Stimulated activated CD8-positive, alpha-beta memory T cell treated with anti-CD3 and anti-CD28 coated beads, Interleukin-15, amount 100 ng/mL, for 1 hour (primary cell): ENCODE data around the gene CES1.
"Not testable (repeated sequence)": the region's sequence is repeated elsewhere in the genome, so short reads cannot be mapped to it uniquely, and the experiment has no call there.

ENCODE experiments used
- DNase-seq: peaks from one replicate; pipeline ENCODE4 v3.0.0-alpha.2; 2020; ENCODE audit warnings: low read depth

CES1 gene

GRCh38 chr16:55830658-55831294, 2.1 kb downstream of the CES1 start:
- DNase-seq: no peak

- DNase-seq: not testable (repeated sequence)
Measured at GRCh38 chr16:55829232-55829631, 3.7 kb downstream of the CES1 start.

- DNase-seq: no peak
Measured at GRCh38 chr16:55828680-55829079, 4.2 kb downstream of the CES1 start.

DNA sequence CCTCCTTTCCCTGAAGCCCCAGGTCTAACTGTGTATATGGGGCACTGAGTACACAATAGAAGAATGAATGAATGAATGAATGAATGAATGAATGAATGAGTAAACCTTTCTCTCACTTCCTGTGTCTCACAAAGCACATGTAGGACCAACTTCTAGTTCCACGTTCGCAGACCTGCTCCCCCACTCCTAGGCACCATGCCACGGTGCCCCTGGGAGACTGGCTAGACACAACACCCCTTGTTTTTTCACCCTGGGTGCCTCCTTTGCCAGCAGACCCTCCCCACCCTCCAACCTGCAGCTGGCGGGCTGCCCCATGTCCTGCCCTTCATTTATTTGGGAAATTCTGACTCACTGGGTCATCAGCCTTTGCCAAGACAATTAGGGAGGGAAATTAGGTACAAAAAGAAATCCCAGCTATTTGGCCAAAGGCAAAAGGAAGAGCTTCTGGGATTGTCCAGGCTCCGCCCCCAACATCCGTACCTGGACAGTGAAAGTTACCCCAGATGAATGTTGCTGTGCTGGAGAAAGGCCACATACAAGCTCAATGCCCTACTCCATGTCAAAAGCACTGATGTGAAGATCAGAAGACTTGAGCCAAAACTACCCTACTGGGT, 7.7 kb downstream of the CES1 start:
- no peak for DNase-seq

DNA sequence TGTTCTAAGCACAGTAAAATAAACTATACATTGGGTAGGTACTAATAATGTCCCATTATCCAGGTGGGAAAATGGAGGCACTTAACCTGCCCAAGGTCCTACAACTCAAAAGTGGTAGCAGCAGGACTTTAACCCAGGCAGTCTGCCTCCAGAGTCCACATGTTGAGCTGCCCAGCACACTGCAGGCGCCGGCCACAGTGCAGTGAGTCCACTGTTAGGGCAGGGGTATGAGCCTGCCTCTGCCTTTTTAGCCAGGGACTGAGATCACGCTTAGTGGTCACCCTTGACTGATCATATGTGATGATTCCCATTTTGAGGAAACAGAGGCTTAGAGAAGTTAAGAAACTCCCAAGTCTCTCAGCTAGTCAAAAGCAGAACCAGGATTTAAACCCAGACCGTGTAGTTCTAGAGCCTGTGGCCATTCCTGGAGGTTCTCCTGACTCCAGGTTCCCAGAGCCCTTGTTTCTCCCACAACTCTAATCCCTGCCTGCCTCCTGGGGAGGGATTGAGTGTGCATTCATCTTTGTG, 8.4 kb downstream of the CES1 start:
- DNase-seq: no peak

DNA sequence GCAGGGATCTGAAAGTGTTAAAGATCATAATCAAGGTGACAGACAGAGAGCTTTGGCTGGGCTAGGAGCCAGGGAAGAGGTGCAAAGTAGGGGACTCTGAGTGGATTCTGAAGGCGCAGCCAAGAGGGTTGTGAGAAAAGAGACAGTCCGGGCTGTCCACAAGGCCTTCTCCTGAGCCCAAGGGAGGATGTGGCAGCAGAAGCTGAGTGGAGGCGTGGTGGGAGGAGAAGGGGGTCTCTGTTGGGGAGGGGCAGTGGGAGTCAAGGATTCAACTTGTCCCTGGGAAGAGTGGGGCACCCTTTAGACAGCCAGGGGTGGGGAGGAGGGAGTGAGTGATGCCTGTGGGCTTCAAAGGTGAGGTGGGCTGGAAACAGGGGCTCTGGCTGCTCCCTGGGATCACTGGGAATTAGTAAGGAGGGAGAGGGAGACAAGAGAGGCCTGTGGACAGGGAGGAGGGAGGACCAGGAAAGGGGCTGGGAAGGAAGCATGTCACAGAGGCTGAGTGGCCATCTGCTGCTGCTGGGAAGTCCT, 10.6 kb downstream of the CES1 start:
- DNase-seq: no peak

GRCh38 chr16:55821210-55821609, 11.7 kb downstream of the CES1 start:
- DNase-seq: no peak

GRCh38 chr16:55820615-55821014, 12.3 kb downstream of the CES1 start:
- DNase-seq: no peak

- no peak for DNase-seq
Measured at GRCh38 chr16:55817236-55817912, 15.5 kb downstream of the CES1 start.

DNA sequence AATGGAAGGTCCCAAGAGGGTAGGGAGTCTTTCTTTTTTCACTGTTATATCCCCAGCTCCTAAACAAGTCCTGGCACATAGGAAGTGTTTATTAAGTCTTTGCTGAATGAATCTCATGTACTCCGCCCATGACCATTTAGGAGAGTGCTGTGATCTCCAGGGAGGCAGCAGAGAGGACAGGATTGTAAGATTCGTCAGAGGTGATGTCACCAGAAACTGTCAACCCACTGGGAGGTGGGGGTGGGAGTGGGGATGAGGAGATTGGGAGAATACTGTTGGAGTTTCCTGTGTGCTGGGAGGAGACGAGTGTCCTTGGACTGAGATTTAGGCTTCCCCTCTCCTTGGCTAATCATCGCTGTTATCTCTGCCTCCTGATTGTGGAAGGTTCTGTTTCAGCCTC, 16.7 kb downstream of the CES1 start:
- not testable (repeated sequence) for DNase-seq

GRCh38 chr16:55815320-55815719, 17.6 kb downstream of the CES1 start:
- no peak for DNase-seq

GRCh38 chr16:55814174-55814573, 18.7 kb downstream of the CES1 start:
- not testable (repeated sequence) for DNase-seq

DNA sequence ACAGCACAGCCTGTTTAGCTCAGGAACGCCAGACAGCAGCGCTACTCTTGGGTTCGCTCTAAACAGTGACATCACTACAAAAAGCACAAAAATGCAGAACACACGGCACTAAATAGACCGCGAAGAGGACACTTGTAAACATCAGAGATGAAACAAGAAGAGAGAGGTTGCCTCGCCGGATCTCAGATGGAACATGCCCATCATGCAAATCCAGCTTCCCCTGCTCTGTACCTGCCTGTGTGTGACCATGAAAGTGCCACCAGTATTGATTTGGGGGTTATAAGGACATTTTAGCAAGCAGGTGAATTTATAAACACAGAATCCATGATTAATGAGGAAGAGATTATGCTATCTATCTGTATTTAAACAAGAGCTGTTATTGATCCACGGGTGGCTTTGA, 19.2 kb downstream of the CES1 start:
- not testable (repeated sequence) for DNase-seq

DNA sequence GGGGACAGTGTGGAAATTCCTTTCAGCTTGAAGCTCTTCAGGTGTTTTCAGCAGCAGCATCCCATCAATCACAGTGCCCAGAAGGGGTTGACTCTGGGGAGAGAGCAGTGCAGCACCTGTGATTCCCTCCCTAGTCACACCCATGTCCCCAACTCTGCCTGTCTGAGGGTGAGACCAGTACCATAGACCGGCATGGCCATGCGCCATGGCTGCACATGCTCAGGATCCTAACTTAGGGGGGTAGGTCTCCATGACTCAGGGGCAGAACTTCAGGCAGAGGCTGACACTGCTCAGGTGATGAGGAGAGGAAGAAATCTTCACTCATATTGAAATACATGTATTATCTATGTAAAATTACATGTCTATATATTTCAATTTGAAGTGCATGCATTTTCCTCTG, 19.9 kb downstream of the CES1 start:
- no peak for DNase-seq

GRCh38 chr16:55811811-55812210, 21.1 kb downstream of the CES1 start:
- no peak for DNase-seq

DNA sequence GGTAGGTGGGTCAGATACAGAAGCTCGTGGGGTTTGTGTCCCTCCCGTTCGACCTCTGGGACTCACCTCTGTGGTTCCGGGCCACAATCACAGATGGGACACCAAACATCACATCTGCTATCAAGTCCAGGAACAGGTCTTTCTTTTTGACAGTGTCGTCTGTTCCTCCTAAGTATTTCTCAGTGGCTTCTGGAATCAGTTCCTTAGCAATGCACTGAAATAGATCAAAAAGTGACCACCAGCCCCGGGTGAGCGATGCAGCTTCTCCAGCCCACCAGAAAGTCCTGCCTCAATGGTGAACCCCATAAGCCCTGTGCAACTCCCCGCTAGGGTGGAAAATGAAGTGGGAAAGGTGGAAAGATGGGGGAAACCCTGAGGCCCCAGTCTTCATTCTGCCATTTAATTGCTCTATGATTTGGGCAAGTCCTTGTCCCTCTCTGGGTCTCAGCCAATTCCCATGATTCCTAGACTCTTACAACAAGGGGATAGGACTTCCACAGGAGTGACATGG, 22.4 kb downstream of the CES1 start:
- DNase-seq: no peak

DNA sequence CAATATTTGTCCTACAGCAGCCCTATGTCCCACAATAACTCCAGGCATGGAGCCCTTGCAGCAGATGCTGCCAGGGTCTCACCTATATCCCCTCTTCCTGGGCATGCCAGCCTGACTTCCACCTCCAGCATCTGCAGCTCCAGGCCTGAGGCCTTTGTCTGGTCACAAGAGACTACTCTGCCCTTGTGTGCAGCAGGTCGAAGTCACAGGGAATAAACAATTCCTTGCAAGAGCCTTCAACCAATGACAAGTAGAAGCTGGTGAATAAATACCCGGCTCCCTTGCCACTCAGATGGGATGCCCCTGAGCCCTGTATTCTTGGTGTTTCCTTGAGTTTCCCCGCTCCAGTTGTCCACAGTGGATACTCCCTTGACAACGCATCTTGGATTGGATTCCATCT, 23.0 kb downstream of the CES1 start:
- no peak for DNase-seq

DNA sequence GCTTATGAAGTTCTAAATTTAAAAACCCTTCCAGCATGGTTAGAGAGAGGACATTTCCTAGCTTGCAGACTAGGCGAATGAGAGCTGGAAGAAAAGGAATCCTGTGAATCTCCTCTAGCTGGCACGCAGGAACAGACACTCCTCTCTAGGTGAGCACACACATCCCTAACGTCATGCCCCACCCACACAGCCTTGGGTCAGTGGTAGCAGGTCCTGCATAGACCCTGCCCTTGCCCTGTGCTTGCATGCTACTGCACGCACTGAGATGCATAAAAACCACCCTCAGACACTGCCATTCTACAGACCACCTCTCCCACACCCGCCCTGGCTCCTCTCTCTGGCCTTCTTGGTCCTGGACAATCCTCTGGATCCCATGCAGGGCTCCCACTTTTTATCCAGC, 23.5 kb downstream of the CES1 start:
- no peak for DNase-seq

DNA sequence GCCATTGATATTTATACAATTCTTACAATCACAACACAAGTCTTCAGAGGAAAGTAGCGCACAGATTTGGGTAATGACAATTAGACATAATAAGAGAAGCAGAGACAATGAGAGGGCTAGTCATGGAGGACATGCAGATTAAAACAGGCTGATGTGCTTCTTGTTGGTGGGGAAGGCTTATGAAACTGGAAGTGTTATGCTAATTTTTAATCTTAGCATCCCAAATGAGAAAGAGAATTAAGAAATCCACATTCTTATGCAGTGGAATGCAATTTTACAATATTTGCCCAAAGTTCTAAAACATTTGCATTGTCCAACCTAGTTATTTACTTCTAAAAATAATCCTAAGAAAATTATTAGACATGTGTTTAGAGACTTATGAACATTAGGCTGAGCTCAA, 24.6 kb downstream of the CES1 start:
- DNase-seq: not testable (repeated sequence)

DNA sequence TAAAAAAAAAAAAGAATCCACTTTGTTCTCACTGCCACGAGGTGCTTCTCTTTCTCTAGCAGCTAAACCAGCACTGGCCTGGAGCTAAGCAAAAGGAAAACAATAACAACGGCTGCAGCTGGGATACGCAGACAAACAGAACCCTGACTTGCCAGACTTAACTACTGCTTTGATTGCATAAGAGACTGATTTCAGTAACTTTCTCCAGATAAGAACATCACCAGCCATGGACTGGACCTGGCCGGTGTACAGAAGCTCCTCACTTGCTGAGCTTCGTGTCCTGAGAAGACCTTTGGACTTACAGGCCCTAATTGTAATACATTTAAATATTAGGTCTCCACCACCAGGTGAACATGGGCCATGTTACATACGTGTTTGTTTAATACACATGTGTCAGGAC, 27.8 kb downstream of the CES1 start:
- not testable (repeated sequence) for DNase-seq

DNA sequence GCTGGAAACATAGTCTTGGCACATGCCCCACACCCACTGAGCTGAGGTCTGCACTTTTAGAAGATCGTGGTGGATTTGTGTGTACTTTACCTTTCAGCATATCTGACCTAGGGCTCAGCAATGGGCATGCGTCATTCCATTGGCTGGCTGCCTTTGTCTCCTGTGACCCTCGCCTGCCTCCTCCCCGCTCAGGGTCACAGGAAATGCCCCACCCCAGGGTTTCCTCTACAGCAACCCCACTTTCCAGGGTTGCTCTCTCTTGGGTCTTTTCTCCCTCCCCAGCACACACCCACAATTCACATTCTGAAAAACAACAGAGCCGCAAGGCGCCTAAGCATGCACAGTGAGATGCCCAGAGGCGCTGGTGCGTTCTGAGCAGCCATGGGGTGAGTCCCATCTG, 29.2 kb downstream of the CES1 start:
- DNase-seq: not testable (repeated sequence)

DNA sequence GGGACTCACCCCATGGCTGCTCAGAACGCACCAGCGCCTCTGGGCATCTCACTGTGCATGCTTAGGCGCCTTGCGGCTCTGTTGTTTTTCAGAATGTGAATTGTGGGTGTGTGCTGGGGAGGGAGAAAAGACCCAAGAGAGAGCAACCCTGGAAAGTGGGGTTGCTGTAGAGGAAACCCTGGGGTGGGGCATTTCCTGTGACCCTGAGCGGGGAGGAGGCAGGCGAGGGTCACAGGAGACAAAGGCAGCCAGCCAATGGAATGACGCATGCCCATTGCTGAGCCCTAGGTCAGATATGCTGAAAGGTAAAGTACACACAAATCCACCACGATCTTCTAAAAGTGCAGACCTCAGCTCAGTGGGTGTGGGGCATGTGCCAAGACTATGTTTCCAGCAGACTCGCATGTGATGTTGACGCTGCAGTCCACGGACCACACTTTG, 39.9 kb downstream of the CES1 start:
- DNase-seq: not testable (repeated sequence)

DNA sequence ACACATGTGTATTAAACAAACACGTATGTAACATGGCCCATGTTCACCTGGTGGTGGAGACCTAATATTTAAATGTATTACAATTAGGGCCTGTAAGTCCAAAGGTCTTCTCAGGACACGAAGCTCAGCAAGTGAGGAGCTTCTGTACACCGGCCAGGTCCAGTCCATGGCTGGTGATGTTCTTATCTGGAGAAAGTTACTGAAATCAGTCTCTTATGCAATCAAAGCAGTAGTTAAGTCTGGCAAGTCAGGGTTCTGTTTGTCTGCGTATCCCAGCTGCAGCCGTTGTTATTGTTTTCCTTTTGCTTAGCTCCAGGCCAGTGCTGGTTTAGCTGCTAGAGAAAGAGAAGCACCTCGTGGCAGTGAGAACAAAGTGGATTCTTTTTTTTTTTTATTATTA, 41.4 kb downstream of the CES1 start:
- DNase-seq: not testable (repeated sequence)
